NCI-H1694 treated with DMSO at 0.1 percent for 48 hours (cell line): ENCODE results near the gene ARIH1.
A peak's percentile ranks its signal among the peaks of the same experiment; 100 is the strongest.

Experiments
- DNase-seq: peaks from one replicate; lab custom pipeline; 2025; lab: John Stamatoyannopoulos, UW

Gene ARIH1

DNA sequence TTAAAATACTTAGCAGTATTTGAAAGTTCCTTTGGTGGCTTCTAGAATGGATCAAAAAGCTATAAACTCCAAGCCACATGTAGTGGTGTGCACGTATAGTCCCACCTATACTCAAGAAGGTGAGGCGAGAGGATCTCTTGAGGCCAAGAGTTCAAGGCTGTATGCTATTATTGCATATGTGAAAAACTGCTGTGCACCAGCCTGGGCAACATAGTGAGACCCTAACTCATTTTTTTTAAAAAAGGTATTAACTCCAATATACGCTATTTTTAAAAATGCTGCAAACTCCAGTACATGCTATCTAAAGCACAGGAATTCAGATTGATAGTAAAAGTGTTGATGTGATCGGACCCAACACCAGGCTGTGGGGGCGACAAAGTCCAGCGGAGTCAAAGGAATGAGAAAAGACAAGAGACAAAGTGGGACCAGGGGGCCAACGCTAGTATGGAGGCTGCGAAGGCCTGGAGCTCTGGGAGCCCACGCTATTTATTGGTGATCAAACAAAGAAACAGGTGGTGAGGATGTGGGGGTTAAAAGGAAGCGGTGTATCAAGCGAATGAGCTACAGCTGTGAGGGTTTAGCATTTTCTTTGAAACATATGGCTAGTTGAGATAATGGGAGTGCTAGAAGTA is 66.6 kb downstream of the ARIH1 start:
- no peak for DNase-seq

GRCh38 chr15:72541674-72542073 is 67.5 kb downstream of the ARIH1 start:
- no peak for DNase-seq

DNA sequence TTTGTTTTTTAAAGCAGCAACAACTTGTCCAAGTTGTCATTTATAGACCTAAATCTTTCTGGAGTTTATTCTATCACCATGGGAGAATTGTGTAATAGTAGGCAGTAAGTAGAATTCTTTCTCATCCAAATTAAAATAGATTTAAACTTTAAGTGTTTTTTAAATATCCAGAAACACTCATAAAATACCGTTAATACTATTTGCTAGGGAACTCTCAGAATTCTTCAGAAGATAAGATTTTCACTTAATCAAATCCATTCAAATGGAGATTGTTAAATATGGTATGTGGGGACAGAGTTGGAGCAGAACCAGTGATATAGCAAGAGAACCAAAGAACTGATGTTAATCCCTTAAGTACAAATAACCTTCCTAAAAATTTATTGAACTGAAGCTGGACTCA is 71.0 kb downstream of the ARIH1 start:
- DNase-seq, result no peak

GRCh38 chr15:72554471-72555425 is 80.6 kb downstream of the ARIH1 start:
- DNase-seq, result no peak

DNA sequence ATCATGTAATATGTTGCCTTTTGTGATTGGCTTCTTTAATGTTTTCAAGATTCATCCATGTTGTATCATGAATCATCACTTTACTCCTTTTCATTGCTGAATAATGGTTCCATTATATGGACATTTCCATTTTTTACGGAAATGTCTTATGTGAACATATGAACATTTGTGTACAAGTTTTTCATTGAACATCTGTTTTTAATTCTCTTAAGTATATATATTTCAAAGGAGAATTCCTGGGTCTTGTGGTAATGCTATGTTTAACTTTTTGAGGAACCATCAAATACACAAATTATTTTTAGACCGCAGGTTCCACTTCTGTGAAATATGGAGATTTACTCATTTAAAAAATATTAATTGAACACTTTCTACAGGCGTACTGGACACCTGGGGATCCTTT is 85.7 kb downstream of the ARIH1 start:
- DNase-seq, result no peak

DNA sequence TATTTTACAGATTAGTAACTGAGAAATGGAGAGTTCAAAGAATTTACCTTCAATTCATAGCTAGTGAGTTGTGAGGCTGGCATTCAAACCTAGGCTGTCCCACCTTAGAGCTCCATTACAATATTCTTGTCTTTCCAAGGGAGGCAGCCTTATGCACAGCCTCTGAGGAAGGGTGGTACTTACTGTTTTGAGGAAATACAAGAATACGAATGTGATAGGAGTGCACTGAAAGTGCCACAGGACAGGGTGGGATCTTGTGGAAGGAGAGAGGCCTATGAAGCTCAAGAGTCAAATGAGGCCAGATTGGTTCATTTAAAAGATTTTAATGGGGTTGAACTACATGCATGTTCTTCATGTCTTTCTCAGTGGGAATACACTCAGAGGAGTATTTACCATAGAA is 86.3 kb downstream of the ARIH1 start:
- DNase-seq, result no peak

GRCh38 chr15:72562386-72562785 is 88.3 kb downstream of the ARIH1 start:
- no peak for DNase-seq

- no peak for DNase-seq
These were observed 88.7 kb downstream of the ARIH1 start for GRCh38 chr15:72562878-72563277.

GRCh38 chr15:72564091-72564490 is 90.0 kb downstream of the ARIH1 start:
- DNase-seq, result no peak

GRCh38 chr15:72566973-72567372 is 92.8 kb downstream of the ARIH1 start:
- DNase-seq, result no peak

GRCh38 chr15:72570059-72570458 is 95.9 kb downstream of the ARIH1 start:
- DNase-seq, result no peak

- no peak for DNase-seq
These were observed 105.7 kb downstream of the ARIH1 start for GRCh38 chr15:72579814-72580213.

- no peak for DNase-seq
These were observed 109.9 kb downstream of the ARIH1 start for GRCh38 chr15:72584006-72584405.

- no peak for DNase-seq
These were observed 110.9 kb downstream of the ARIH1 start for GRCh38 chr15:72585025-72585424.

DNA sequence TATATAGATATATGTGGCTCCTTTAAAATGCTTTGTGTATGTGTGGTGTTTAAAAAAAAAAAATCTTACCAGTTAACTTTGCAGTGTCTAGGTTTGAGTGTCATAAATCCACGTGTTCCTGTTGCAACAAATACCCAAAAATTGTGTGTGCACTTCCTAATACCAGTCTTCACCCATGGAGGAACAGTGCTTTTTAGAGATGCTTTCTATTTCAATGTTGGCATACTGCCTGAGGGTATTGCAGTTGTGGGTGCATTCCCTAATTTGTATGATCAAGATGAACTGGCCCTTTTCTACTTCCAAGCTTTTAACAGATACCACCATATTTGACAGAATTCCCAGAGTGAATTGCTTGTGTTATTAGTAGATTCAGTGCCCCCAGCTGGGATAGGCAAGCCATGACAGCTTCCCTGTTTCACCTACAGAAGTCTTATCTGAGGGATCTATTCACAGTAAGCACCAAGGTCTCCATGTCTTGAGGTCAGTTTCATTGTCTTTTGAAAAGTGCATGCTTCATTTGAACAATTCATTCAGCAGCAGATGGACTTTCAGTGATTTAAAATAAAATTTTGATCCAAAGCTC is 111.4 kb downstream of the ARIH1 start:
- DNase-seq, result no peak

DNA sequence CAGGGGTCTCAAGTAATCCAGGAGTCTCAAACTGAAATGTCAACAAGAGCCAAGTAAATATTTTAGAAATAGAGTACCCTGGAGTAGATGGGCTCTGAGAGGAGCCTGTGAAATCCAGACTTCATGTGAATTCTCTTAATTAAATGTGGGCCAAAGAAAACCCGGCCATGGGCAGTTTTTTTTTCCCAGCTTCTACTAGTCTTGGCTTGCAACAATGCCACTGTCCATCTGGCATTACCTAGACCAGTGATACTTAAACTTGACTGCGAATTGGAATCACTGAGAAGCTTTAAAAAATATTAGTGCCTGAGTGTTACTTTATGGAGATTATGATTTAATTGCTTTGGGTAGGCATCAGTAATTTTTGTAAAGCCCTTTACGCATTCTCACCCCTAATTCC is 114.0 kb downstream of the ARIH1 start:
- no peak for DNase-seq

DNA sequence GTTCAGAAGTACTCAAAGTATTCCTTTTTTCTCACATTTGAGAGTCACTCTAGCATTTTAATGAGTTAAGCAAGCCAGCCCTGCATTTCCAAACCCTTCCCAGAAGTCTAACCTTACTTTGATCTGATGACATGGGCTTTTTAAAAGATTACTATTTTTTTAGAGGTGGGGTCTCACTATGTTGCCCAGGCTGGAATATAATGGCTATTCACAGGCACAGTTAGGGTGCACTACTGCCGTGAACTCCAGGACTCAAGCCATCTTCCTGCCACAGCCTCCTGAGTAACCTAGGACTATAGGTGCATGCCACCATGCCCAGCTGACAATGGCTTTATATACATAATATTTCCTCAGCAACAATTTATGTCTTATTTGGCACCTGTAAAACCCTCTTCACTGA is 116.3 kb downstream of the ARIH1 start:
- no peak for DNase-seq

GRCh38 chr15:72591361-72591760 is 117.2 kb downstream of the ARIH1 start:
- DNase-seq, result no peak

GRCh38 chr15:72592097-72592496 is 118.0 kb downstream of the ARIH1 start:
- no peak for DNase-seq

DNA sequence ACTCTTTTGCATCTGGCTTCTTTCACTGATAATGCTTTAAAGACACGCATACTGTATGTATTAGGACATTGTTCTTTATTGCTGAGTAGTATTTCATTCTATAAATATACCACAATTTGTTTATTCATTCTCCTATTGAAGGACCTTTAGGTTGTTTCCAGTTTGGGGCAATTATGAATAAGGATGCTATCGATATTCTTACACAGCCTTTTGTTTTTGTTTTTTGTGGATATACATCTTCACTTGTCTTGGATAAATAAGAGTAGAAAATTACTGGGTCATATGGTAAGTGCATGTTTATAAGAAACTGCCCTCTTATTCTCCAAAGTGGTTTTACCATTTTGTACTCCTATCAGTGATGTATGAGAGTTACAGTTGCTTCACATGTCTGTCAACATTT is 118.5 kb downstream of the ARIH1 start:
- DNase-seq, result no peak

DNA sequence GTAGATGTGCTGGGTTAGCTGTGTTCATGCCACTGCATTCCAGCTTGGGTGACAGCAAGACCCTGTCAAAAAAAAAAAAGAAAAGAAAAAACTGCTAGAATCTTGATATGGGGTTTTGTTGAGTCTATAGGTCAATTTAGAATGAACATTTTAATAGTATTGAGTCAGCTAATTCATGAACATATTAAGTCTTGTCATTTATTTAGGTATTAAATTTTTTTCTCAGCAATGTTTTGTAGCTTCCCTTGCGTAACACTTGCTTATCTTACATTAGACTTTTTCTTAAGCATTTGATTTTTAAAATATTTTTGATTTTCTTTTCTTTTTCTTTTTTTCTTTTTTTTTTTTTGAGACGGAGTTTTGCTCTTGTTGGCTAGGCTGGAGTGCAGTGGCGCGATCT is 119.7 kb downstream of the ARIH1 start:
- no peak for DNase-seq

DNA sequence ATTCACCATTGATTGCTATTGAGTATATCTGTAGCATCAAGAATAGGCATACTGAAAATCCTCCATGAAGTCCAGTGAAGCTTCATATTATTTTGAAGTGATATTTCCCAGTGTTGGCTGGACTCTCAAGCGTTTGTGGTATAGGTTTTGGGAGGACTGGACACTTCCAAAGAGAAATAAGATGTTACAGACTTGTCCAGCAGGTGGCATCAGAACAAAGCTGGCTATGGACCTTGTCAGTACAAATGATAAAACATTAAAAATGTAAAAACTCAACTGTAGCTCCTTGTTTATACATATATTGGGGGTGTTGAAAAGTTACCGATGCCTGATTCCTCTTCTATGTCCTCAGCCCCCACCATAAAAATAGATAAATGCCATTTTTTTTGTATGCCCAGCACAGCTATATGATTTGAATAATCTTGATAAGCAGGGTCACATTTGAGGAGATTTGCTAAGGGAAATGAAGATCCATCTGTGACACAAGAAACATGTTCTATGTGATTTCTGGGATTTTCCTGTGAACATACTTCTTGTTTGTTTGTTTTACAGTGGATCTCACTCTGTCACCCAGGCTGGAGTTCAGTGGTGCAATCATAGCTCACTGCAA is 125.8 kb downstream of the ARIH1 start:
- peak; percentile 21 for DNase-seq

DNA sequence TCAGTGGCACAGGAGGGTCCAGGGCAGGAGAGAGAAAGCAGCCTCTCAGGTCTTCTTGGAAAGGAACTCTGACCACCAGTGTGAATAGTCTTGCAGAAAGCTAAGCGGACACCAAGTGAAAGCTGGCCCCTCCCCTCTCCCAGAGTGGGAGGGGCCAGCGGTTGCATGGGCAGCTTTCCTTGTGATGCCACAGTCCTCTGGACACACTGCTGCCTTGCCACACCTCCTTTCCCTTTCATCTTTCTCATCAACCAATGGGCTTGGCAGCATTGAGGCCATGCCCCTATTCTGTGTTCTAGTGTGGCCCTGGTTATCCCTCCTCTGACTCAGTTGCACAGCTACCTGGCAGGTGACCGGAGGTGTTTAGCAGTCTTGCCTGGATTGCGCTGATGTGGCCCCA is 130.7 kb downstream of the ARIH1 start:
- DNase-seq, result no peak
